Breast epithelium (tissue), 4 donors: ENCODE results near the gene INPP5E. TPM values are rescaled to one million over a fixed set of nuclear protein-coding genes. Genes with fewer than 3 reads are reported as not detected.

Experiments
- DNase-seq, 2 donors: peaks; one replicate each; pipeline ENCODE4 v3.0.0-alpha.2; 2019; ENCODE audit warnings: low spot score in 2 of 2
- H3K27ac ChIP-seq, 2 donors: fragments of 200-600 bp; sonication (generic) in 1 of 2; one replicate each; pipeline ENCODE4 v1.5.1; 2016 to 2019; ENCODE audit warnings: mild to moderate bottlenecking in 1 of 2
- H3K27me3 ChIP-seq, 2 donors: fragments of 200-600 bp; sonication (generic) in 1 of 2; one replicate each; pipeline versions ENCODE4 v1.5.1 to v1.6.0; 2017 to 2019; ENCODE audit warnings: control low read depth in 1 of 2, mild to moderate bottlenecking in 1 of 2
- H3K36me3 ChIP-seq: fragments of 200-600 bp; one replicate; pipeline ENCODE4 v1.5.1; 2019
- H3K4me1 ChIP-seq, 2 donors: fragments of 200-600 bp; sonication (generic); one replicate each; pipeline ENCODE4 v1.5.1; 2016 to 2019; ENCODE audit warnings: control low read depth in 1 of 2
- H3K4me3 ChIP-seq, 3 donors: fragments of 200-600 bp; sonication (generic); 1 replicate in 2 of 3; 2 replicates in 1 of 3; pipeline ENCODE4 v1.5.1; 2016 to 2019; ENCODE audit warnings: mild to moderate bottlenecking in 3 of 3, moderate library complexity in 2 of 3
- H3K9me3 ChIP-seq, 2 donors: fragments of 200-600 bp; sonication (generic) in 1 of 2; one replicate each; pipeline ENCODE4 v1.5.1; 2016 to 2019; ENCODE audit warnings: control low read depth in 1 of 2
- CTCF ChIP-seq, 3 donors: fragments of 450-650 bp; IDR thresholded peaks; one replicate each; pipeline ENCODE4 v1.5.1; 2016 to 2017; ENCODE audit warnings: antibody characterized with exemption in 3 of 3, mild to moderate bottlenecking in 3 of 3, moderate library complexity in 3 of 3
- POLR2A ChIP-seq: fragments of 450-650 bp; IDR thresholded peaks from one replicate; pipeline ENCODE4 v1.6.1; 2016; ENCODE audit warnings: antibody characterized with exemption, mild to moderate bottlenecking, moderate library complexity
- POLR2AphosphoS5 ChIP-seq, 3 donors: sonication (generic); formaldehyde crosslinking; IDR thresholded peaks; one replicate each; pipeline ENCODE4 v1.6.1; 2017; ENCODE audit warnings: antibody characterized with exemption in 3 of 3
- intact Hi-C: fragments of 100-400 bp; cut with DNase I; formaldehyde crosslinking; loops from one replicate; pipeline ENCODE4 v1.15.1; 2023; ENCODE audit warnings: low total_unique reads
- total RNA-seq, 3 donors: library from RNA; depleted of rRNA; stranded (reverse); fragments of >200 nt; gene quantifications; one replicate each; pipeline ENCODE4 v1.1.0, GENCODE V29; 2016

The INPP5E gene
- total RNA-seq, 3 donors from 2014 or later: 6.2 to 8.5 (median 8.2) TPM

- Histone ChIP-seq H3K9me3 (no peaks in the 10 kb centered on the region), H3K4me3 (no peak overlapping the region), H3K27me3 (no peaks in the 10 kb centered on the region), H3K36me3 (no peaks in the 10 kb centered on the region), H3K4me1 (peaks cover 0 to 21% of the 10 kb centered on the region in 2 donors), H3K27ac (no peak overlapping the region)
- TF ChIP-seq CTCF (IDR thresholded peaks at IDR 0.05) (no peak), POLR2AphosphoS5 (IDR thresholded peaks at IDR 0.05) (no peak), POLR2A (no peak)
- no peak for DNase-seq
- intact Hi-C loops: no loop called here
Observed at GRCh38 chr9:136436055-136436634, 3.5 kb downstream of the INPP5E start.

- H3K27ac ChIP-seq: no peak overlapping the region
- TF ChIP-seq POLR2AphosphoS5 (IDR thresholded peaks at IDR 0.05): no peak
- TF ChIP-seq CTCF (IDR thresholded peaks at IDR 0.05): no peak
- TF ChIP-seq POLR2A: no peak
- DNase-seq: no peak
- no peaks in the 10 kb centered on the region for H3K36me3 ChIP-seq
- peaks cover 0 to 21% of the 10 kb centered on the region in 2 donors for H3K4me1 ChIP-seq
- intact Hi-C loops: no loop called here
- H3K4me3 ChIP-seq: no peak overlapping the region
- no peaks in the 10 kb centered on the region for H3K9me3 ChIP-seq
- H3K27me3 ChIP-seq: no peaks in the 10 kb centered on the region
Observed at GRCh38 chr9:136434580-136435169, 5.0 kb downstream of the INPP5E start.

- H3K4me3 ChIP-seq: no peak overlapping the region
- H3K36me3 ChIP-seq: no peaks in the 10 kb centered on the region
- peaks cover 0 to 21% of the 10 kb centered on the region in 2 donors for H3K4me1 ChIP-seq
- H3K9me3 ChIP-seq: no peaks in the 10 kb centered on the region
- TF ChIP-seq POLR2AphosphoS5 (IDR thresholded peaks at IDR 0.05) (no peak), POLR2A (no peak), CTCF (IDR thresholded peaks at IDR 0.05) (no peak)
- no peak for DNase-seq
- no peak overlapping the region for H3K27ac ChIP-seq
- H3K27me3 ChIP-seq: no peaks in the 10 kb centered on the region
- intact Hi-C loops: no loop called here
Observed at GRCh38 chr9:136433849-136434579, 5.6 kb downstream of the INPP5E start.

- intact Hi-C loops: no loop called here
- no peak overlapping the region for H3K27ac ChIP-seq
- no peak for TF ChIP-seq POLR2A
- TF ChIP-seq POLR2AphosphoS5 (IDR thresholded peaks at IDR 0.05): no peak
- no peak for TF ChIP-seq CTCF (IDR thresholded peaks at IDR 0.05)
- no peaks in the 10 kb centered on the region for H3K36me3 ChIP-seq
- peaks cover 0 to 17% of the 10 kb centered on the region in 2 donors for H3K4me1 ChIP-seq
- H3K27me3 ChIP-seq: no peaks in the 10 kb centered on the region
- DNase-seq: no peak
- no peaks in the 10 kb centered on the region for H3K9me3 ChIP-seq
- no peak overlapping the region for H3K4me3 ChIP-seq
Observed at GRCh38 chr9:136433043-136433715, 6.5 kb downstream of the INPP5E start.
